OCI-LY7 (cell line): Measurements from ENCODE around the gene NOXA1.

Source experiments
- EZH2phosphoT487 ChIP-seq: fragments of 200-600 bp; sonication (generic); IDR thresholded peaks from 2 replicates; pipeline ENCODE4 v1.6.1; 2018; ENCODE audit warnings: low read depth, borderline replicate concordance, mild to moderate bottlenecking, mixed run types, antibody characterized with exemption, low read length, moderate library complexity, mixed read lengths
- TF ChIP-seq, protein P1 (sequence below): fragments of 200-600 bp; sonication (generic); conservative IDR thresholded peaks from 2 replicates; pipeline ENCODE4 v1.5.1; 2014; ENCODE audit warnings: mild to moderate bottlenecking, antibody characterized with exemption, low read length, moderate library complexity, mixed read lengths

- TF ChIP-seq, protein P1, sequence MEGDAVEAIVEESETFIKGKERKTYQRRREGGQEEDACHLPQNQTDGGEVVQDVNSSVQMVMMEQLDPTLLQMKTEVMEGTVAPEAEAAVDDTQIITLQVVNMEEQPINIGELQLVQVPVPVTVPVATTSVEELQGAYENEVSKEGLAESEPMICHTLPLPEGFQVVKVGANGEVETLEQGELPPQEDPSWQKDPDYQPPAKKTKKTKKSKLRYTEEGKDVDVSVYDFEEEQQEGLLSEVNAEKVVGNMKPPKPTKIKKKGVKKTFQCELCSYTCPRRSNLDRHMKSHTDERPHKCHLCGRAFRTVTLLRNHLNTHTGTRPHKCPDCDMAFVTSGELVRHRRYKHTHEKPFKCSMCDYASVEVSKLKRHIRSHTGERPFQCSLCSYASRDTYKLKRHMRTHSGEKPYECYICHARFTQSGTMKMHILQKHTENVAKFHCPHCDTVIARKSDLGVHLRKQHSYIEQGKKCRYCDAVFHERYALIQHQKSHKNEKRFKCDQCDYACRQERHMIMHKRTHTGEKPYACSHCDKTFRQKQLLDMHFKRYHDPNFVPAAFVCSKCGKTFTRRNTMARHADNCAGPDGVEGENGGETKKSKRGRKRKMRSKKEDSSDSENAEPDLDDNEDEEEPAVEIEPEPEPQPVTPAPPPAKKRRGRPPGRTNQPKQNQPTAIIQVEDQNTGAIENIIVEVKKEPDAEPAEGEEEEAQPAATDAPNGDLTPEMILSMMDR, result no peak
- TF ChIP-seq EZH2phosphoT487, result no peak
These were observed 29.7 kb upstream of the NOXA1 start for GRCh38 chr9:137393176-137394150.
